Hematopoietic multipotent progenitor cell treated with erythropoietin and hydrocortisone succinate and interleukin-3 and kit ligand, for 17 days (in vitro differentiated cells): ENCODE measurements around the gene CNOT6L.
"Not testable (repeated sequence)": the region's sequence is repeated elsewhere in the genome, so short reads cannot be mapped to it uniquely, and the experiment has no call there.

ENCODE experiments used
- DNase-seq: peaks from one replicate; pipeline ENCODE4 v3.0.0-alpha.2; 2015; ENCODE audit warnings: low spot score

Gene CNOT6L

GRCh38 chr4:77818602-77819403, at the start of gene CNOT6L:
TSS of gene CNOT6L (minus strand) at chr4:77819368. CDS start at chr4:77819308, 60 bp downstream.
- DNase-seq = peak; percentile 58

GRCh38 chr4:77865259-77865658, 46.1 kb upstream of the CNOT6L start:
- no peak for DNase-seq

- DNase-seq = not testable (repeated sequence)
These were observed 44.2 kb upstream of the CNOT6L start for GRCh38 chr4:77863341-77863740.

- DNase-seq = peak; percentile 91
These were observed 43.5 kb upstream of the CNOT6L start, which contains the start of gene MRPL1 for GRCh38 chr4:77862478-77863216. TSS of gene MRPL1 (plus strand) at chr4:77862830. CDS start at chr4:77862849, 19 bp downstream.

- DNase-seq = no peak
These were observed 42.3 kb upstream of the CNOT6L start for GRCh38 chr4:77861495-77861894.

GRCh38 chr4:77859256-77859655, 40.1 kb upstream of the CNOT6L start:
- DNase-seq = peak; percentile 52

GRCh38 chr4:77856152-77856551, 37.0 kb upstream of the CNOT6L start:
- DNase-seq = no peak

GRCh38 chr4:77854431-77855111, 35.4 kb upstream of the CNOT6L start:
- DNase-seq = no peak

- no peak for DNase-seq
These were observed 33.8 kb upstream of the CNOT6L start for GRCh38 chr4:77852892-77853495.

GRCh38 chr4:77849278-77849965, 30.3 kb upstream of the CNOT6L start:
- no peak for DNase-seq

GRCh38 chr4:77848508-77848907, 29.3 kb upstream of the CNOT6L start:
- DNase-seq = no peak

- DNase-seq = no peak
These were observed 26.8 kb upstream of the CNOT6L start for GRCh38 chr4:77845929-77846328.

GRCh38 chr4:77845400-77845799, 26.2 kb upstream of the CNOT6L start:
- no peak for DNase-seq

- DNase-seq = no peak
These were observed 25.2 kb upstream of the CNOT6L start for GRCh38 chr4:77844363-77844762.

- no peak for DNase-seq
These were observed 24.5 kb upstream of the CNOT6L start for GRCh38 chr4:77843628-77844027.

GRCh38 chr4:77834403-77834802, 15.2 kb upstream of the CNOT6L start:
- DNase-seq = no peak

- no peak for DNase-seq
These were observed 14.1 kb upstream of the CNOT6L start for GRCh38 chr4:77833126-77833724.

- no peak for DNase-seq
These were observed 8.2 kb upstream of the CNOT6L start for GRCh38 chr4:77827343-77827742.

- no peak for DNase-seq
These were observed 7.1 kb upstream of the CNOT6L start for GRCh38 chr4:77826275-77826674.

- DNase-seq = peak; percentile 19
These were observed 2.6 kb upstream of the CNOT6L start for GRCh38 chr4:77821775-77822174.
